Esophagus muscularis mucosa (tissue), 3 donors: ENCODE results near the gene TMEM61.

Source experiments
- POLR2AphosphoS5 ChIP-seq, 2 donors: sonication (generic); formaldehyde crosslinking; IDR thresholded peaks; one replicate each; pipeline ENCODE4 v1.6.1; 2017; ENCODE audit warnings: antibody characterized with exemption in 2 of 2
- TF ChIP-seq, protein P1 (sequence below), 3 experiments: fragments of 200-600 bp in 2 of 3; fragments of 450-650 bp in 1 of 3; sonication (generic) in 2 of 3; IDR thresholded peaks; one replicate each; pipeline ENCODE4 v1.5.1; 2017 to 2019; ENCODE audit warnings: antibody characterized with exemption in 3 of 3, mild to moderate bottlenecking in 2 of 3, moderate library complexity in 1 of 3

DNA sequence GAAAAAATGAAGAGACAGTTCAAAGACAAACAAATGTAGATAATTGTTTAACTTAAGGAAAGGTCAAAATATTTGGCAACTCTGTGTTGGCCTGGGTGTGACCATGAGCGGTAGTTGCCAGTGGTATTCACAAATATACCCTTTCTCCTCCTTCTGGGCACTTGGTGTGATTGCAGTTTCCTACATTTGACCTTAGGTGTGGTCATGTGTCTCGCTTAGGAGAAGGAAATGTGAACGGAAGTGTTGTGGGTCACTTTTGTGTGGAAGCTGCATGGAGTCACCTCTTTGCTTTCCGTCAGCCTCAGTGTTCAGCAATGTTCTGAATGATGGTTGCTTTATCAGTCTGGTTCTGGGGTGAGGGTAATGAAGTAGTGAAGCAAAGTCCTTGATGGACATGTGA lies 55.5 kb downstream of the TMEM61 start:
- TF ChIP-seq, protein P1, sequence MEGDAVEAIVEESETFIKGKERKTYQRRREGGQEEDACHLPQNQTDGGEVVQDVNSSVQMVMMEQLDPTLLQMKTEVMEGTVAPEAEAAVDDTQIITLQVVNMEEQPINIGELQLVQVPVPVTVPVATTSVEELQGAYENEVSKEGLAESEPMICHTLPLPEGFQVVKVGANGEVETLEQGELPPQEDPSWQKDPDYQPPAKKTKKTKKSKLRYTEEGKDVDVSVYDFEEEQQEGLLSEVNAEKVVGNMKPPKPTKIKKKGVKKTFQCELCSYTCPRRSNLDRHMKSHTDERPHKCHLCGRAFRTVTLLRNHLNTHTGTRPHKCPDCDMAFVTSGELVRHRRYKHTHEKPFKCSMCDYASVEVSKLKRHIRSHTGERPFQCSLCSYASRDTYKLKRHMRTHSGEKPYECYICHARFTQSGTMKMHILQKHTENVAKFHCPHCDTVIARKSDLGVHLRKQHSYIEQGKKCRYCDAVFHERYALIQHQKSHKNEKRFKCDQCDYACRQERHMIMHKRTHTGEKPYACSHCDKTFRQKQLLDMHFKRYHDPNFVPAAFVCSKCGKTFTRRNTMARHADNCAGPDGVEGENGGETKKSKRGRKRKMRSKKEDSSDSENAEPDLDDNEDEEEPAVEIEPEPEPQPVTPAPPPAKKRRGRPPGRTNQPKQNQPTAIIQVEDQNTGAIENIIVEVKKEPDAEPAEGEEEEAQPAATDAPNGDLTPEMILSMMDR (IDR thresholded peaks at IDR 0.05): no peak
- no peak for TF ChIP-seq POLR2AphosphoS5 (IDR thresholded peaks at IDR 0.05)
